Stomach (tissue), 9 donors: ENCODE results near the gene NCAM1. TPM values are rescaled to one million over a fixed set of nuclear protein-coding genes. Genes with fewer than 3 reads are reported as not detected.

Experiments
- DNase-seq, 2 donors: peaks; one replicate each; pipeline versions ENCODE4 v3.0.0 to v3.0.0-alpha.2; 2013 to 2019
- H3K27ac ChIP-seq, 5 donors: fragments of 200-600 bp in 4 of 5; sonication (generic) in 4 of 5; one replicate each; pipeline ENCODE4 v1.5.1; 2013 to 2019; ENCODE audit warnings: mild to moderate bottlenecking in 1 of 5, moderate library complexity in 1 of 5
- H3K27me3 ChIP-seq, 3 donors: fragments of 200-600 bp; sonication (generic); one replicate each; pipeline ENCODE4 v1.5.1; 2017 to 2019; ENCODE audit warnings: mixed run types in 1 of 3
- H3K36me3 ChIP-seq, 4 donors: fragments of 200-600 bp; sonication (generic); 1 replicate in 3 of 4; 2 replicates in 1 of 4; pipeline ENCODE4 v1.5.1; 2016 to 2019
- H3K4me1 ChIP-seq, 4 donors: fragments of 200-600 bp; sonication (generic); one replicate each; pipeline ENCODE4 v1.5.1; 2016 to 2019
- H3K4me3 ChIP-seq, 4 donors: fragments of 200-600 bp; sonication (generic) in 3 of 4; one replicate each; pipeline ENCODE4 v1.5.1; 2016 to 2019; ENCODE audit warnings: mild to moderate bottlenecking in 1 of 4
- H3K9me3 ChIP-seq, 4 donors: fragments of 200-600 bp; sonication (generic); one replicate each; pipeline ENCODE4 v1.5.1; 2016 to 2019
- CTCF ChIP-seq, 7 experiments: fragments of 450-650 bp in 4 of 7; fragments of 200-600 bp in 3 of 7; sonication (generic) in 3 of 7; IDR thresholded peaks; one replicate each; pipeline ENCODE4 v1.5.1; 2016 to 2019; ENCODE audit warnings: antibody characterized with exemption in 7 of 7, control low read depth in 2 of 7, mild to moderate bottlenecking in 1 of 7
- EP300 ChIP-seq: sonication (generic); formaldehyde crosslinking; IDR thresholded peaks from one replicate; pipeline ENCODE4 v1.6.1; 2017; ENCODE audit warnings: antibody characterized with exemption
- POLR2A ChIP-seq, 4 donors: fragments of 450-650 bp; IDR thresholded peaks; one replicate each; pipeline ENCODE4 v1.6.1; 2016; ENCODE audit warnings: antibody characterized with exemption in 4 of 4, control low read depth in 2 of 4, mild to moderate bottlenecking in 1 of 4, moderate library complexity in 1 of 4
- POLR2AphosphoS5 ChIP-seq, 3 donors: sonication (generic); formaldehyde crosslinking; IDR thresholded peaks; one replicate each; pipeline ENCODE4 v1.6.1; 2016; ENCODE audit warnings: antibody characterized with exemption in 3 of 3
- WGBS, 5 donors: extraction: QIAGEN DNeasy Blood & Tissue Kit in 3 of 5; methylation state at CpG; one replicate each; pipeline versions ENCODE4 v1.1.5 to v1.1.7; 2013 to 2018; 5-methylcytosine and 5-hydroxymethylcytosine counted together
- intact Hi-C: fragments of 100-400 bp; cut with DNase I; formaldehyde crosslinking; loops from one replicate; pipeline ENCODE4 v1.15.1; 2023; ENCODE audit warnings: low total_unique reads
- polyA plus RNA-seq, 3 donors: library from polyadenylated mRNA; stranded (reverse); fragments of 200-250 nt; gene quantifications; one replicate each; pipeline ENCODE4 v1.2.3, GENCODE V29; 2013
- total RNA-seq, 5 donors: library from RNA; depleted of rRNA; stranded (reverse); fragments of >200 nt; gene quantifications; one replicate each; pipeline versions ENCODE4 v1.1.0 to v1.2.3, GENCODE V29; 2014 to 2016
- donor health status: healthy with polysubstance abuse.
- donor health status: Bipolar disorder and iron deficiency.
- donor health status: healthy.

NCAM1 gene
- total and polyA plus RNA-seq, 8 donors = 5.7 to 84.8 (median 28.9) TPM

- Histone ChIP-seq H3K27ac (no peak overlapping the region), H3K4me1 (no peaks in the 10 kb centered on the region), H3K27me3 (no peaks in the 10 kb centered on the region), H3K9me3 (no peaks in the 10 kb centered on the region), H3K4me3 (no peak overlapping the region), H3K36me3 (no peaks in the 10 kb centered on the region)
- no peak for DNase-seq
- 84 to 97% (median 93%) methylated on average over 2 of the region's 2 CpGs for WGBS, 5 donors
- intact Hi-C loops = no loop called here
- TF ChIP-seq EP300 (no peak), CTCF (IDR thresholded peaks at IDR 0.05) (no peak), POLR2AphosphoS5 (IDR thresholded peaks at IDR 0.05) (no peak), POLR2A (IDR thresholded peaks at IDR 0.05) (no peak)
Measured at GRCh38 chr11:113281052-113281725, 320.0 kb downstream of the NCAM1 start.

GRCh38 chr11:113282898-113283437, 321.7 kb downstream of the NCAM1 start:
- peaks cover 0 to 6% (median 0%) of the 10 kb centered on the region in 4 donors for H3K4me1 ChIP-seq
- H3K4me3 ChIP-seq = no peak overlapping the region
- WGBS, 5 donors = 60 to 74% (median 70%) methylated on average over 3 of the region's 3 CpGs
- intact Hi-C loops = no loop called here
- H3K9me3 ChIP-seq = no peaks in the 10 kb centered on the region
- no peak for TF ChIP-seq POLR2A (IDR thresholded peaks at IDR 0.05)
- no peak for TF ChIP-seq EP300
- no peak for TF ChIP-seq CTCF (IDR thresholded peaks at IDR 0.05)
- TF ChIP-seq POLR2AphosphoS5 (IDR thresholded peaks at IDR 0.05) = no peak
- H3K27me3 ChIP-seq = no peaks in the 10 kb centered on the region
- DNase-seq = no peak
- H3K36me3 ChIP-seq = no peaks in the 10 kb centered on the region
- no peak overlapping the region for H3K27ac ChIP-seq

GRCh38 chr11:113283881-113284280, 322.7 kb downstream of the NCAM1 start:
- DNase-seq = no peak
- TF ChIP-seq CTCF (IDR thresholded peaks at IDR 0.05) (no peak), POLR2AphosphoS5 (IDR thresholded peaks at IDR 0.05) (no peak), POLR2A (IDR thresholded peaks at IDR 0.05) (no peak), EP300 (no peak)
- 70 to 82% (median 79%) methylated on average over 2 of the region's 2 CpGs for WGBS, 5 donors
- Histone ChIP-seq H3K27ac (no peak overlapping the region), H3K36me3 (no peaks in the 10 kb centered on the region), H3K9me3 (no peaks in the 10 kb centered on the region), H3K4me1 (peaks cover 0 to 11% (median 3%) of the 10 kb centered on the region in 4 donors), H3K4me3 (no peak overlapping the region), H3K27me3 (no peaks in the 10 kb centered on the region)
- intact Hi-C loops = no loop called here

- TF ChIP-seq POLR2AphosphoS5 (IDR thresholded peaks at IDR 0.05) (no peak), EP300 (no peak), CTCF (IDR thresholded peaks at IDR 0.05) (no peak), POLR2A (IDR thresholded peaks at IDR 0.05) (no peak)
- Histone ChIP-seq H3K9me3 (no peaks in the 10 kb centered on the region), H3K36me3 (no peaks in the 10 kb centered on the region), H3K4me3 (no peak overlapping the region), H3K4me1 (peaks cover 0 to 17% (median 3%) of the 10 kb centered on the region in 4 donors), H3K27me3 (no peaks in the 10 kb centered on the region), H3K27ac (no peak overlapping the region)
- 89 to 96% (median 94%) methylated on average over 3 of the region's 3 CpGs for WGBS, 5 donors
- intact Hi-C loops = loop anchor here (5.0 kb wide), 1 partner anchor 699 kb away; no protein-coding TSS in a partner anchor
- DNase-seq = no peak
Measured at GRCh38 chr11:113286009-113286408, 324.8 kb downstream of the NCAM1 start.
